Measurements from ENCODE around the gene CXCL16. TPM values are rescaled to one million over a fixed set of nuclear protein-coding genes. Genes with fewer than 3 reads are reported as not detected.

The CXCL16 gene
- total and polyA plus RNA-seq, 2 of the 13 experiments (the other 11 are each of a cell fraction or from before 2014, with no cell fraction given) = 9.4 to 101 TPM

DNA sequence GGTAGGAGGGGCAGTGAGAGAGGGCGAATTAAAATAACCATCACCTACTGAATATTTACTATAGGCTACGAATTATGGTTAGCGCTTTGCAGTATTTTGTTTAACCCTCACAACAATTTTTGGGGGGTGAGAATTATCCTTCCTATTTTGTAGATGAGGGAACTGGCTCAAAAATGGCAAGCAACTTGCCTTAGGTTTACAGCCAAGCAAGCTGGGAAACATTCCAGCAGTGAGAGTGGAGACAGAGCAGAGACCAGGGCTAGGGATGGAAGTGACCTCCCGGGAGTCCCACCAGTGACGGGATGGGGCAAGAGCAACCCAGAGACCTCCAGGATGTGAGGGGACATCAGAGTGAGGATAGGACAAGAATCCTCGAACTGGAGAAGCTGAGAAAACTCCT, 46.8 kb upstream of the CXCL16 start:
- ChIA-PET CTCF (ENCODE audit: low intra/inter-chr PET ratio, low total read pairs) (interaction anchor here (1.3 kb wide), 1 partner anchor 100 kb away, joined by 4 read pairs; no protein-coding TSS in a partner anchor), POLR2A (interaction anchor here (1.2 to 6.4 kb wide), 4 partner anchors 10 to 77 kb away, joined by 3 to 317 read pairs (median 64); partner anchors contain the start of genes ARRB2, PSMB6 and TM4SF5)
- no peaks in the 10 kb centered on the region for H3K9me3 ChIP-seq (ENCODE audit: low read length)
- no peak overlapping the region for H3K4me3 ChIP-seq (replicated peaks in 1 of 3; ENCODE audit: insufficient read depth in 1 of 3, low read depth in 2 of 3, low read length in 3 of 3)
- H3K36me3 ChIP-seq (replicated peaks in 1 of 2; ENCODE audit: control insufficient read depth in 1 of 2, insufficient read depth in 2 of 2, low read length in 2 of 2) = peaks cover 5 to 8% of the 10 kb centered on the region in 2 experiments; a peak in 4 of 5 replicates
- BruUV-seq (replicated peaks) = no TSS peak
- intact Hi-C loops (cut with micrococcal nuclease; ENCODE audit: unreplicated experiment) (no loop called here), in situ Hi-C loops (cut with HindIII; ENCODE audit: extremely low pct_ligation_motif_present, low pct_unique_long_range_greater_than_20kb) (loop anchor here (10.0 kb wide), 1 partner anchor 52 kb away; the partner anchor contains the start of genes CXCL16, MED11 and ZMYND15)
- no peaks in the 10 kb centered on the region; a peak in 1 of 5 replicates for H3K27me3 ChIP-seq (ENCODE audit: control insufficient read depth in 1 of 2, insufficient read depth in 2 of 2, low read length in 2 of 2)
- H3K4me2 ChIP-seq (ENCODE audit: low read depth, low read length) = no peak overlapping the region
- FAIRE-seq (no peak), ATAC-seq (no peak), DNase-seq (ENCODE audit: low spot score) (no peak)
- peak overlapping the region; percentile 96 for H3K27ac ChIP-seq (ENCODE audit: extremely low read length, insufficient read depth, low read length)
- H3K79me2 ChIP-seq (ENCODE audit: insufficient read depth, low read length) = peaks cover 15% of the 10 kb centered on the region
- WGBS (ENCODE audit: low lambda C conversion rate) = 82% methylated on average over 6 of the region's 6 CpGs
- peaks cover 28% of the 10 kb centered on the region for H3K4me1 ChIP-seq (ENCODE audit: insufficient read depth, low read length)
- peak overlapping the region; percentile 34; the same call in 1 of the 2 replicates for H3K9ac ChIP-seq (ENCODE audit: insufficient read depth, low read depth, low read length)
- no peaks in the 10 kb centered on the region for H4K20me1 ChIP-seq (ENCODE audit: insufficient read depth, low read length)
- no peak overlapping the region for H2AFZ ChIP-seq (ENCODE audit: low read length)
- no peak for TF ChIP-seq ZNF552 (CRISPR knock-in tag; IDR thresholded peaks at IDR 0.05; ENCODE audit: borderline replicate concordance)
- TF ChIP-seq ZKSCAN1 (IDR thresholded peaks at IDR 0.05; ENCODE audit: low read length) = no peak
- TF ChIP-seq, protein P1, sequence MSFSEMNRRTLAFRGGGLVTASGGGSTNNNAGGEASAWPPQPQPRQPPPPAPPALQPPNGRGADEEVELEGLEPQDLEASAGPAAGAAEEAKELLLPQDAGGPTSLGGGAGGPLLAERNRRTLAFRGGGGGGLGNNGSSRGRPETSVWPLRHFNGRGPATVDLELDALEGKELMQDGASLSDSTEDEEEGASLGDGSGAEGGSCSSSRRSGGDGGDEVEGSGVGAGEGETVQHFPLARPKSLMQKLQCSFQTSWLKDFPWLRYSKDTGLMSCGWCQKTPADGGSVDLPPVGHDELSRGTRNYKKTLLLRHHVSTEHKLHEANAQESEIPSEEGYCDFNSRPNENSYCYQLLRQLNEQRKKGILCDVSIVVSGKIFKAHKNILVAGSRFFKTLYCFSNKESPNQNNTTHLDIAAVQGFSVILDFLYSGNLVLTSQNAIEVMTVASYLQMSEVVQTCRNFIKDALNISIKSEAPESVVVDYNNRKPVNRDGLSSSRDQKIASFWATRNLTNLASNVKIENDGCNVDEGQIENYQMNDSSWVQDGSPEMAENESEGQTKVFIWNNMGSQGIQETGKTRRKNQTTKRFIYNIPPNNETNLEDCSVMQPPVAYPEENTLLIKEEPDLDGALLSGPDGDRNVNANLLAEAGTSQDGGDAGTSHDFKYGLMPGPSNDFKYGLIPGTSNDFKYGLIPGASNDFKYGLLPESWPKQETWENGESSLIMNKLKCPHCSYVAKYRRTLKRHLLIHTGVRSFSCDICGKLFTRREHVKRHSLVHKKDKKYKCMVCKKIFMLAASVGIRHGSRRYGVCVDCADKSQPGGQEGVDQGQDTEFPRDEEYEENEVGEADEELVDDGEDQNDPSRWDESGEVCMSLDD (CRISPR knock-in tag; IDR thresholded peaks at IDR 0.05; ENCODE audit: borderline replicate concordance) = no peak
- no peak for TF ChIP-seq ZNF75D (CRISPR knock-in tag; IDR thresholded peaks at IDR 0.05; ENCODE audit: borderline replicate concordance)
- no peak for TF ChIP-seq DPF2 (CRISPR knock-in tag; IDR thresholded peaks at IDR 0.05; ENCODE audit: borderline replicate concordance, low read depth)
- TF ChIP-seq, protein P2, sequence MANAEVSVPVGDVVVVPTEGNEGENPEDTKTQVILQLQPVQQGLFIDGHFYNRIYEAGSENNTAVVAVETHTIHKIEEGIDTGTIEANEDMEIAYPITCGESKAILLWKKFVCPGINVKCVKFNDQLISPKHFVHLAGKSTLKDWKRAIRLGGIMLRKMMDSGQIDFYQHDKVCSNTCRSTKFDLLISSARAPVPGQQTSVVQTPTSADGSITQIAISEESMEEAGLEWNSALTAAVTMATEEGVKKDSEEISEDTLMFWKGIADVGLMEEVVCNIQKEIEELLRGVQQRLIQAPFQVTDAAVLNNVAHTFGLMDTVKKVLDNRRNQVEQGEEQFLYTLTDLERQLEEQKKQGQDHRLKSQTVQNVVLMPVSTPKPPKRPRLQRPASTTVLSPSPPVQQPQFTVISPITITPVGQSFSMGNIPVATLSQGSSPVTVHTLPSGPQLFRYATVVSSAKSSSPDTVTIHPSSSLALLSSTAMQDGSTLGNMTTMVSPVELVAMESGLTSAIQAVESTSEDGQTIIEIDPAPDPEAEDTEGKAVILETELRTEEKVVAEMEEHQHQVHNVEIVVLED (CRISPR knock-in tag; IDR thresholded peaks at IDR 0.05; ENCODE audit: borderline replicate concordance) = no peak
- TF ChIP-seq ZNF335 (CRISPR knock-in tag; IDR thresholded peaks at IDR 0.05) = no peak
- no peak for TF ChIP-seq SPEN (CRISPR knock-in tag; IDR thresholded peaks at IDR 0.05; ENCODE audit: low read depth)
- no peak for TF ChIP-seq MED1 (CRISPR knock-in tag; IDR thresholded peaks at IDR 0.05)
- TF ChIP-seq ZNF30 (CRISPR knock-in tag; IDR thresholded peaks at IDR 0.05) = no peak
- TF ChIP-seq RARA (CRISPR knock-in tag; IDR thresholded peaks at IDR 0.05) = no peak
- TF ChIP-seq, protein P3, sequence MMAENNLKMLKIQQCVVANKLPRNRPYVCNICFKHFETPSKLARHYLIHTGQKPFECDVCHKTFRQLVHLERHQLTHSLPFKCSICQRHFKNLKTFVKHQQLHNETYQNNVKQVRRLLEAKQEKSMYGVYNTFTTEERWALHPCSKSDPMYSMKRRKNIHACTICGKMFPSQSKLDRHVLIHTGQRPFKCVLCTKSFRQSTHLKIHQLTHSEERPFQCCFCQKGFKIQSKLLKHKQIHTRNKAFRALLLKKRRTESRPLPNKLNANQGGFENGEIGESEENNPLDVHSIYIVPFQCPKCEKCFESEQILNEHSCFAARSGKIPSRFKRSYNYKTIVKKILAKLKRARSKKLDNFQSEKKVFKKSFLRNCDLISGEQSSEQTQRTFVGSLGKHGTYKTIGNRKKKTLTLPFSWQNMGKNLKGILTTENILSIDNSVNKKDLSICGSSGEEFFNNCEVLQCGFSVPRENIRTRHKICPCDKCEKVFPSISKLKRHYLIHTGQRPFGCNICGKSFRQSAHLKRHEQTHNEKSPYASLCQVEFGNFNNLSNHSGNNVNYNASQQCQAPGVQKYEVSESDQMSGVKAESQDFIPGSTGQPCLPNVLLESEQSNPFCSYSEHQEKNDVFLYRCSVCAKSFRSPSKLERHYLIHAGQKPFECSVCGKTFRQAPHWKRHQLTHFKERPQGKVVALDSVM (CRISPR knock-in tag; IDR thresholded peaks at IDR 0.05) = no peak
- TF ChIP-seq, protein P4, sequence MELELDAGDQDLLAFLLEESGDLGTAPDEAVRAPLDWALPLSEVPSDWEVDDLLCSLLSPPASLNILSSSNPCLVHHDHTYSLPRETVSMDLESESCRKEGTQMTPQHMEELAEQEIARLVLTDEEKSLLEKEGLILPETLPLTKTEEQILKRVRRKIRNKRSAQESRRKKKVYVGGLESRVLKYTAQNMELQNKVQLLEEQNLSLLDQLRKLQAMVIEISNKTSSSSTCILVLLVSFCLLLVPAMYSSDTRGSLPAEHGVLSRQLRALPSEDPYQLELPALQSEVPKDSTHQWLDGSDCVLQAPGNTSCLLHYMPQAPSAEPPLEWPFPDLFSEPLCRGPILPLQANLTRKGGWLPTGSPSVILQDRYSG (CRISPR knock-in tag; IDR thresholded peaks at IDR 0.05) = no peak
- TF ChIP-seq, protein P5, sequence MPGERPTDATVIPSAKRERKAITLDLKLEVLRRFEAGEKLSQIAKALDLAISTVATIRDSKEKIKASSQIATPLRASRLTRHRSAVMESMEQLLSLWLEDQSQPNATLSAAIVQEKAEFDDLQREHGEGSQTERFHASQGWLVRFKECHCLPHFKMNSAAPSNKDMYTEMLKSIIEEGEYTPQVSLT (CRISPR knock-in tag; IDR thresholded peaks at IDR 0.05; ENCODE audit: borderline replicate concordance, low read depth) = no peak
- no peak for TF ChIP-seq MEF2D (CRISPR knock-in tag; IDR thresholded peaks at IDR 0.05)

All from HepG2 (cell line).